Peyer's patch (tissue), 4 donors: Measurements from ENCODE around the gene GXYLT2. TPM values are rescaled to one million over a fixed set of nuclear protein-coding genes. Genes with fewer than 3 reads are reported as not detected.

Experiments used
- DNase-seq, 3 donors: peaks; one replicate each; pipeline ENCODE4 v3.0.0-alpha.2; 2017 to 2019
- H3K27ac ChIP-seq, 4 donors: fragments of 200-600 bp; sonication (generic); one replicate each; pipeline ENCODE4 v1.5.1; 2016 to 2019
- H3K27me3 ChIP-seq, 2 donors: fragments of 200-600 bp; sonication (generic); one replicate each; pipeline ENCODE4 v1.5.1; 2019
- H3K36me3 ChIP-seq, 3 donors: fragments of 200-600 bp; sonication (generic); one replicate each; pipeline ENCODE4 v1.5.1; 2016 to 2019
- H3K4me1 ChIP-seq, 4 donors: fragments of 200-600 bp; sonication (generic); one replicate each; pipeline ENCODE4 v1.5.1; 2016 to 2019
- H3K4me3 ChIP-seq, 4 donors: fragments of 200-600 bp; sonication (generic); 1 replicate in 3 of 4; 2 replicates in 1 of 4; pipeline ENCODE4 v1.5.1; 2016 to 2019; ENCODE audit warnings: mild to moderate bottlenecking in 1 of 4
- H3K9me3 ChIP-seq, 4 donors: fragments of 200-600 bp; sonication (generic); one replicate each; pipeline ENCODE4 v1.5.1; 2016 to 2019; ENCODE audit warnings: mild to moderate bottlenecking in 1 of 4
- CTCF ChIP-seq, 6 experiments: fragments of 450-650 bp in 4 of 6; fragments of 200-600 bp in 2 of 6; sonication (generic) in 1 of 6; IDR thresholded peaks; one replicate each; pipeline ENCODE4 v1.5.1; 2017 to 2019; ENCODE audit warnings: antibody characterized with exemption in 6 of 6, mild to moderate bottlenecking in 3 of 6, moderate library complexity in 1 of 6
- POLR2A ChIP-seq, 2 donors: fragments of 450-650 bp; IDR thresholded peaks; one replicate each; pipeline ENCODE4 v1.5.1; 2017; ENCODE audit warnings: antibody characterized with exemption in 2 of 2, mild to moderate bottlenecking in 2 of 2, moderate library complexity in 2 of 2
- total RNA-seq, 4 donors: library from RNA; depleted of rRNA; stranded (reverse); fragments of >200 nt; gene quantifications; one replicate each; pipeline ENCODE4 v1.1.0, GENCODE V29; 2016

The GXYLT2 gene
- total RNA-seq, 4 donors from 2014 or later = 1.1 to 38.0 (median 1.4) TPM

- Histone ChIP-seq H3K4me3 (no peak overlapping the region), H3K4me1 (peaks cover 0 to 13% (median 0%) of the 10 kb centered on the region in 4 donors), H3K27ac (peak overlapping the region in 1 of 4 donors; percentile 53), H3K9me3 (no peaks in the 10 kb centered on the region), H3K27me3 (no peaks in the 10 kb centered on the region), H3K36me3 (no peaks in the 10 kb centered on the region)
- TF ChIP-seq POLR2A (IDR thresholded peaks at IDR 0.05) (no peak), CTCF (IDR thresholded peaks at IDR 0.05) (no peak)
- DNase-seq = no peak
Observed at GRCh38 chr3:72890166-72890925, 2.5 kb downstream of the GXYLT2 start.

- Histone ChIP-seq H3K27me3 (no peaks in the 10 kb centered on the region), H3K9me3 (no peaks in the 10 kb centered on the region), H3K4me3 (no peak overlapping the region), H3K27ac (peak overlapping the region; percentile 25 to 53 (median 36)), H3K36me3 (no peaks in the 10 kb centered on the region), H3K4me1 (peaks cover 0 to 13% (median 0%) of the 10 kb centered on the region in 4 donors)
- DNase-seq = no peak
- TF ChIP-seq POLR2A (IDR thresholded peaks at IDR 0.05) (no peak), CTCF (IDR thresholded peaks at IDR 0.05) (no peak)
Observed at GRCh38 chr3:72891053-72891855, 3.4 kb downstream of the GXYLT2 start.

GRCh38 chr3:72892081-72892775 lies 4.4 kb downstream of the GXYLT2 start:
- Histone ChIP-seq H3K4me3 (no peak overlapping the region), H3K27ac (peak overlapping the region in 2 of 4 donors; percentile 36 to 53), H3K27me3 (no peaks in the 10 kb centered on the region), H3K4me1 (peaks cover 0 to 5% (median 0%) of the 10 kb centered on the region in 4 donors), H3K36me3 (no peaks in the 10 kb centered on the region), H3K9me3 (no peaks in the 10 kb centered on the region)
- TF ChIP-seq CTCF (IDR thresholded peaks at IDR 0.05) = no peak
- TF ChIP-seq POLR2A (IDR thresholded peaks at IDR 0.05) = no peak
- no peak for DNase-seq

GRCh38 chr3:72892870-72893269 lies 5.0 kb downstream of the GXYLT2 start:
- Histone ChIP-seq H3K4me1 (no peaks in the 10 kb centered on the region), H3K27me3 (no peaks in the 10 kb centered on the region), H3K9me3 (no peaks in the 10 kb centered on the region), H3K36me3 (no peaks in the 10 kb centered on the region), H3K4me3 (no peak overlapping the region), H3K27ac (no peak overlapping the region)
- DNase-seq = no peak
- TF ChIP-seq POLR2A (IDR thresholded peaks at IDR 0.05) = no peak
- TF ChIP-seq CTCF (IDR thresholded peaks at IDR 0.05) = no peak

- no peak overlapping the region for H3K4me3 ChIP-seq
- no peak for DNase-seq
- H3K4me1 ChIP-seq = no peaks in the 10 kb centered on the region
- H3K27ac ChIP-seq = no peak overlapping the region
- TF ChIP-seq CTCF (IDR thresholded peaks at IDR 0.05) (no peak), POLR2A (IDR thresholded peaks at IDR 0.05) (no peak)
- H3K36me3 ChIP-seq = no peaks in the 10 kb centered on the region
- no peaks in the 10 kb centered on the region for H3K27me3 ChIP-seq
- H3K9me3 ChIP-seq = no peaks in the 10 kb centered on the region
Observed at GRCh38 chr3:72894976-72895552, 7.2 kb downstream of the GXYLT2 start.
